GM12874 (cell line): Measurements from ENCODE around the gene CFAP70.

Experiments
- CTCF ChIP-seq: IDR thresholded peaks from 2 replicates; pipeline ENCODE4 v1.5.1; 2011; ENCODE audit warnings: low read depth, mild to moderate bottlenecking, control low read depth, low read length, moderate library complexity; ENCODE audit not compliant: insufficient read depth

CFAP70 gene

GRCh38 chr10:73206385-73206784 is 152.3 kb downstream of the CFAP70 start:
- TF ChIP-seq CTCF, result no peak

- TF ChIP-seq CTCF, result no peak
Observed at GRCh38 chr10:73205890-73206289, 152.8 kb downstream of the CFAP70 start.

GRCh38 chr10:73205081-73205480 is 153.6 kb downstream of the CFAP70 start:
- TF ChIP-seq CTCF, result no peak
